Prostate gland (tissue), 2 donors: ENCODE data around the gene PYCR2. TPM values are rescaled to one million over a fixed set of nuclear protein-coding genes. Genes with fewer than 3 reads are reported as not detected.

Experiments
- DNase-seq: peaks from one replicate; pipeline ENCODE4 v3.0.0-alpha.2; 2019; ENCODE audit warnings: low spot score
- H3K27ac ChIP-seq, 2 donors: fragments of 200-600 bp; sonication (generic); 2 replicates each; pipeline ENCODE4 v1.5.1; 2017 to 2019
- H3K27me3 ChIP-seq: fragments of 200-600 bp; sonication (generic); replicated peaks from 2 replicates; pipeline ENCODE4 v1.5.1; 2019; ENCODE audit not compliant: insufficient read depth
- H3K36me3 ChIP-seq, 2 donors: fragments of 200-600 bp; sonication (generic); 1 replicate in 1 of 2; 2 replicates in 1 of 2; pipeline versions ENCODE4 v1.5.1 to v1.8.1; 2017 to 2019
- H3K4me1 ChIP-seq: fragments of 200-600 bp; sonication (generic); replicated peaks from 2 replicates; pipeline ENCODE4 v1.5.1; 2019
- H3K4me3 ChIP-seq, 2 donors: fragments of 200-600 bp; sonication (generic); 2 replicates each; pipeline ENCODE4 v1.5.1; 2017 to 2019
- H3K9me3 ChIP-seq: fragments of 200-600 bp; sonication (generic); 2 replicates; pipeline ENCODE4 v1.5.1; 2017
- POLR2A ChIP-seq: fragments of 450-650 bp; IDR thresholded peaks from one replicate; pipeline ENCODE4 v1.6.1; 2016; ENCODE audit warnings: antibody characterized with exemption, mild to moderate bottlenecking
- POLR2AphosphoS5 ChIP-seq: sonication (generic); formaldehyde crosslinking; IDR thresholded peaks from one replicate; pipeline ENCODE4 v1.6.1; 2017; ENCODE audit warnings: antibody characterized with exemption
- WGBS: methylation state at CpG from one replicate; pipeline ENCODE4 v1.1.5; 2018; 5-methylcytosine and 5-hydroxymethylcytosine counted together
- intact Hi-C: fragments of 100-400 bp; cut with DNase I; formaldehyde crosslinking; loops from one replicate; pipeline ENCODE4 v1.14.2; 2022
- total RNA-seq, 2 donors: library from RNA; depleted of rRNA; stranded (reverse); fragments of >200 nt; gene quantifications; one replicate each; pipeline ENCODE4 v1.1.0, GENCODE V29; 2016
- TF ChIP-seq, protein P1 (sequence below), 4 experiments: fragments of 200-600 bp in 2 of 4; fragments of 450-650 bp in 2 of 4; sonication (generic) in 2 of 4; IDR thresholded peaks; 1 replicate in 3 of 4; 2 replicates in 1 of 4; pipeline ENCODE4 v1.5.1; 2016 to 2019; ENCODE audit warnings: antibody characterized with exemption in 4 of 4, mild to moderate bottlenecking in 2 of 4, moderate library complexity in 2 of 4

Gene PYCR2
- total RNA-seq, 2 donors from 2014 or later = 70.8 to 80.2 TPM

DNA sequence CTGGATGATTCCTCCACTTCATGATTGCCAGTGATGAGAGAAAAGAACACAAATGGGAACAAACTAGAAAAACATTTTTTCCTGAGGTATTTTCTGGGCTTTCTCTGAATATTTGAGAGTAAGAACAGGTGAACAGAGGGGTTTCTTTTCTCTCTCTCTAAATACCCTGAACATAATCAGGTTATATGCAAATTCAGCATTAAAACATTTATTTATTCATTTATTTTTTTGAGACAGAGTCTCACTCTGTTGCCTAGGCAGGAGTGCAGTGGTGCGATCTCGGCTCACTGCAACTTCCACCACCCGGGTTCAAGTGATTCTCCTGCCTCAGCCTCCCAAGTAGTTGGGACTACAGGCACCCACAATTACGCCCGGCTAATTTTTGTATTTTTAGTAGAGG, 22.8 kb upstream of the PYCR2 start:
- TF ChIP-seq POLR2AphosphoS5 (no peak), POLR2A (no peak)
- TF ChIP-seq, protein P1, sequence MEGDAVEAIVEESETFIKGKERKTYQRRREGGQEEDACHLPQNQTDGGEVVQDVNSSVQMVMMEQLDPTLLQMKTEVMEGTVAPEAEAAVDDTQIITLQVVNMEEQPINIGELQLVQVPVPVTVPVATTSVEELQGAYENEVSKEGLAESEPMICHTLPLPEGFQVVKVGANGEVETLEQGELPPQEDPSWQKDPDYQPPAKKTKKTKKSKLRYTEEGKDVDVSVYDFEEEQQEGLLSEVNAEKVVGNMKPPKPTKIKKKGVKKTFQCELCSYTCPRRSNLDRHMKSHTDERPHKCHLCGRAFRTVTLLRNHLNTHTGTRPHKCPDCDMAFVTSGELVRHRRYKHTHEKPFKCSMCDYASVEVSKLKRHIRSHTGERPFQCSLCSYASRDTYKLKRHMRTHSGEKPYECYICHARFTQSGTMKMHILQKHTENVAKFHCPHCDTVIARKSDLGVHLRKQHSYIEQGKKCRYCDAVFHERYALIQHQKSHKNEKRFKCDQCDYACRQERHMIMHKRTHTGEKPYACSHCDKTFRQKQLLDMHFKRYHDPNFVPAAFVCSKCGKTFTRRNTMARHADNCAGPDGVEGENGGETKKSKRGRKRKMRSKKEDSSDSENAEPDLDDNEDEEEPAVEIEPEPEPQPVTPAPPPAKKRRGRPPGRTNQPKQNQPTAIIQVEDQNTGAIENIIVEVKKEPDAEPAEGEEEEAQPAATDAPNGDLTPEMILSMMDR (IDR thresholded peaks at IDR 0.05) = no peak
- WGBS = 98% methylated on average over 5 of the region's 5 CpGs
- DNase-seq = no peak
- Histone ChIP-seq H3K27me3 (no peaks in the 10 kb centered on the region), H3K9me3 (no peaks in the 10 kb centered on the region), H3K27ac (no peak overlapping the region), H3K4me3 (no peak overlapping the region), H3K36me3 (no peaks in the 10 kb centered on the region), H3K4me1 (no peaks in the 10 kb centered on the region)
- intact Hi-C loops = no loop called here

DNA sequence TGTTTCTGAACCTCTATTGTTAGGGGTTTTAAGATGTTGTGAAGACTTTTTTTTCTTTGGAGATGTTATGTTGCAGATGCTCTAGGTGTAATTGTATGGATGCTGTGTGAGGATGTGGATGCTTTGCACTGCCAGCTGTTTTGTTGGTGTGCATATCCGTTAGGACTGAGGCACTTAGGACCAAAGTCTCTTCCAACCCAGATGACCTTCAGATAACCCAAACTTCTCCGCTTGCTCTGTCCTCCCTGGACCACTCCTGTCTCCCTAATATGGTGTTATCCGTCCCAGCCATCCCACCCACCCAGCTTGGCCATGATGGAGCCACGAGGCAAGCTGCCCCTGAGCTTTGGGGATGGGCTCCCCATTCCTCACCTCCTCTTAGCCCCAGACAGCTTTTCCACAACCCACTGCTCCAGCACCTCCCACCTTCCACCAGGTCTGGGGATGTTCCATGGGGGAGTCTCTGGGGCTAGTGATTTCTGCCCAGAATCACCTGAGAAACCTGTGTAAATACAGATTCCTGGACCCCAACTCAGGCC, 22.1 kb upstream of the PYCR2 start:
- Histone ChIP-seq H3K4me1 (no peaks in the 10 kb centered on the region), H3K27me3 (no peaks in the 10 kb centered on the region), H3K27ac (no peak overlapping the region), H3K4me3 (no peak overlapping the region), H3K36me3 (no peaks in the 10 kb centered on the region), H3K9me3 (no peaks in the 10 kb centered on the region)
- DNase-seq = no peak
- TF ChIP-seq POLR2A (no peak), POLR2AphosphoS5 (no peak)
- TF ChIP-seq, protein P1 (IDR thresholded peaks at IDR 0.05) = no peak
- intact Hi-C loops = no loop called here
- 78% methylated on average over 4 of the region's 4 CpGs for WGBS

DNA sequence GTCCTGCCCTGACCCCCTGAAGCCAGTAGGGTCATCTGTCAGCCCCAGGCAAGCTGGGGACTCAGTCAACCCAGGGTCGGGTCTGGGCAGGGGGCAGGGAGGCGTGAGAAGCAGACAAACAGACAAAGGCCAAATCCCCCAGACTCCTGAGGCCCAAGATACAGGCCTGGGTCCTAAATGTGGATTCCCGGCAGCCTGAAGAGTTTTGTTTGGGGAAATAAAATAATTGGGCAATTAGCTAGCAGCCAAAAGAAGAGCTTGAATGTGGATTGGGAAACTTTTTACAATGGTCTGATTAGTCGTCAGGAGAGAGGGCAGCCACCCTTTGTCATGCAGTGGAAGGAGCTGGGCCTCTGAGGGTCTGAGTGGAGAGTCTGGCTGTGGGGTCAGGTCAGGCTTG, 21.5 kb upstream of the PYCR2 start:
- H3K9me3 ChIP-seq = no peaks in the 10 kb centered on the region
- TF ChIP-seq, protein P1 (IDR thresholded peaks at IDR 0.05) = no peak
- no peak for TF ChIP-seq POLR2AphosphoS5
- no peak for TF ChIP-seq POLR2A
- H3K4me1 ChIP-seq = no peaks in the 10 kb centered on the region
- intact Hi-C loops = no loop called here
- no peak for DNase-seq
- H3K27me3 ChIP-seq = no peaks in the 10 kb centered on the region
- no peak overlapping the region for H3K4me3 ChIP-seq
- 90% methylated on average over 4 of the region's 4 CpGs for WGBS
- H3K36me3 ChIP-seq = no peaks in the 10 kb centered on the region
- no peak overlapping the region for H3K27ac ChIP-seq

DNA sequence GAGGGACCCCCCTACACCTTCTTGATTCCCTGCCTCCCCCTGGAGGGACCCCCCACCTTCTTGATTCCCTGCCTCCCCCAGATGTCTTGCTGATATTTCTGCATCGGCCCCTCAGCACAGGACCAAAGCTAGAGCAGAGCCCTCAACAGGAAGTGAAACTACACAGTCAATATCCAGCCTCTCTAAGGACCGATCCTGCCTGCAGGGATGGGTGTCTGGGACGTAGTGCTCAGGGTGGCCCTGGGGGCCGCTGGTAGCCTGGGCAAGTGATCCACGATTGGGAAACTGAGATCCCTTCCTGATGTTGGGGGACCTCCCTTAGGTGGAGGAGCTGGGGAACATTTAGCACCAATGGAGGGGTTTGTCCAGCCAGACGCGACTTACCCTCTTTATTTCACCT, 20.9 kb upstream of the PYCR2 start:
- Histone ChIP-seq H3K4me1 (no peaks in the 10 kb centered on the region), H3K27me3 (no peaks in the 10 kb centered on the region), H3K27ac (no peak overlapping the region), H3K4me3 (no peak overlapping the region), H3K9me3 (no peaks in the 10 kb centered on the region), H3K36me3 (no peaks in the 10 kb centered on the region)
- no peak for DNase-seq
- WGBS = 93% methylated on average over 7 of the region's 7 CpGs
- intact Hi-C loops = no loop called here
- TF ChIP-seq POLR2AphosphoS5 = no peak
- TF ChIP-seq, protein P1 (IDR thresholded peaks at IDR 0.05) = no peak
- TF ChIP-seq POLR2A = no peak

DNA sequence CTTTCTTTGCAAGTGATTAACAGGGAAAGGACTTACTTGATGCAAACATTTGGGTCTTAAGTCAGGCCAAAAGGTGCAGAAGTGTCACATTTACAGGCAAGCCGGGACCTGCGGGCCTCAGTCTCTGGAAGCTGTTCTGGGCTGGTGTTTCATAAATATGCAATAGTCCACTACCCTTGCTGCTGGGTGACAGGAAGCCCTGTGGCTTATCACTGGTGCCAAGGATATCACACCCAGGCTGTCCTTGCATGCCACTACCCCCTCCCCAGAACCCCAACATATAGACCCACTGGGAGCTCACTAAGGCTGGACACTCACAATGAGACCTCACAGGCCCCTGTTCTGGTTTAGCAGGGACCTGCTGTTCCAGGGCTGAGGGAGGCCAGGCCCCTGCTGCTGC, 20.3 kb upstream of the PYCR2 start:
- DNase-seq = no peak
- Histone ChIP-seq H3K36me3 (no peaks in the 10 kb centered on the region), H3K4me3 (no peak overlapping the region), H3K27me3 (no peaks in the 10 kb centered on the region), H3K4me1 (no peaks in the 10 kb centered on the region), H3K27ac (no peak overlapping the region), H3K9me3 (no peaks in the 10 kb centered on the region)
- 26% methylated on average over 2 of the region's 2 CpGs for WGBS
- intact Hi-C loops = no loop called here
- TF ChIP-seq POLR2A = no peak
- TF ChIP-seq, protein P1 (IDR thresholded peaks at IDR 0.05) = no peak
- TF ChIP-seq POLR2AphosphoS5 = no peak
